HepG2 (cell line): ENCODE results near the gene SH3BGRL2. TPM values are rescaled to one million over a fixed set of nuclear protein-coding genes. Genes with fewer than 3 reads are reported as not detected.
A peak's percentile ranks its signal among the peaks of the same experiment; 100 is the strongest.

Experiments
- E2F2 ChIP-seq: sonication (generic); formaldehyde crosslinking; IDR thresholded peaks from 2 replicates; pipeline ENCODE4 v1.4.0; 2020; ENCODE audit warnings: missing genetic modification reagents, borderline replicate concordance
- FOXP1 ChIP-seq, 2 experiments: fragments of 450-650 bp in 1 of 2; IDR thresholded peaks; 2 replicates each; pipeline ENCODE4 v1.6.1; 2017 to 2018; ENCODE audit warnings: antibody characterized with exemption in 1 of 2
- HDAC2 ChIP-seq: sonication (generic); formaldehyde crosslinking; IDR thresholded peaks from 2 replicates; pipeline ENCODE4 v1.4.0; 2020; ENCODE audit warnings: missing genetic modification reagents
- KLF16 ChIP-seq, 2 experiments: sonication (generic) in 1 of 2; formaldehyde crosslinking in 1 of 2; IDR thresholded peaks; 2 replicates each; pipeline versions ENCODE4 v1.6.1 to v1.8.0; 2016 to 2023; ENCODE audit warnings: missing genetic modification reagents in 2 of 2, missing compliant biosample characterization in 1 of 2
- KLF6 ChIP-seq: IDR thresholded peaks from 2 replicates; pipeline ENCODE4 v1.8.0; 2016; ENCODE audit warnings: missing biosample characterization, missing genetic modification reagents
- NCOA2 ChIP-seq: sonication (generic); formaldehyde crosslinking; IDR thresholded peaks from 2 replicates; pipeline ENCODE4 v1.8.0; 2022; ENCODE audit warnings: inconsistent platforms
- NFKBIZ ChIP-seq: IDR thresholded peaks from 2 replicates; pipeline ENCODE4 v1.6.1; 2018; ENCODE audit warnings: missing genetic modification reagents, missing compliant biosample characterization
- PHF20 ChIP-seq: sonication (generic); formaldehyde crosslinking; IDR thresholded peaks from 2 replicates; pipeline ENCODE4 v1.5.0; 2020; ENCODE audit warnings: mild to moderate bottlenecking, missing genetic modification reagents
- POGZ ChIP-seq: sonication (generic); formaldehyde crosslinking; IDR thresholded peaks from 2 replicates; pipeline ENCODE4 v1.4.0; 2020; ENCODE audit warnings: mild to moderate bottlenecking, missing genetic modification reagents
- PPARG ChIP-seq: conservative IDR thresholded peaks from 2 replicates; pipeline ENCODE4 v1.6.1; 2016; ENCODE audit warnings: missing biosample characterization, missing genetic modification reagents
- REL ChIP-seq: sonication (generic); formaldehyde crosslinking; conservative IDR thresholded peaks from 2 replicates; pipeline ENCODE4 v1.8.0; 2022; ENCODE audit warnings: mild to moderate bottlenecking, missing genetic modification reagents, moderate library complexity
- THAP11 ChIP-seq: IDR thresholded peaks from 2 replicates; pipeline ENCODE4 v1.6.1; 2016; ENCODE audit warnings: missing biosample characterization, missing genetic modification reagents
- YEATS2 ChIP-seq: sonication (generic); formaldehyde crosslinking; IDR thresholded peaks from 2 replicates; pipeline ENCODE4 v1.4.0; 2020; ENCODE audit warnings: missing genetic modification reagents, borderline replicate concordance
- ZNF263 ChIP-seq: sonication (generic); formaldehyde crosslinking; IDR thresholded peaks from 2 replicates; pipeline ENCODE4 v1.4.0; 2020; ENCODE audit warnings: missing genetic modification reagents
- ZNF331 ChIP-seq: sonication (generic); formaldehyde crosslinking; IDR thresholded peaks from 2 replicates; pipeline ENCODE4 v1.4.0; 2020; ENCODE audit warnings: missing genetic modification reagents
- ZNF563 ChIP-seq: sonication (generic); formaldehyde crosslinking; IDR thresholded peaks from 2 replicates; pipeline ENCODE4 v1.8.0; 2022; ENCODE audit warnings: mild to moderate bottlenecking, moderate library complexity, missing genetic modification reagents
- polyA plus RNA-seq, 8 experiments: library from polyadenylated mRNA; depleted of rRNA in 3 of 8; stranded (reverse) in 7 of 8; unstranded in 1 of 8; fragments of >200 nt; fragmentation: Illumina TruSeq in 4 of 8; extraction: Trizol in 4 of 8; gene quantifications; 2 replicates each; pipeline versions ENCODE4 v1.2.1 to v1.2.3, GENCODE V29; 2011 to 2016; ENCODE audit warnings: low read depth in 4 of 8, missing spikeins in 1 of 8, mixed read lengths in 1 of 8; ENCODE audit not compliant: insufficient read depth in 1 of 8
- total RNA-seq, 5 experiments: library from RNA; depleted of rRNA; stranded (reverse); fragments of >200 nt; fragmentation: Illumina TruSeq; extraction: Trizol; gene quantifications; 2 replicates each; pipeline ENCODE4 v1.2.3, GENCODE V29; 2016; ENCODE audit warnings: low read depth in 1 of 5
- TF ChIP-seq, protein P1 (sequence below): sonication (generic); formaldehyde crosslinking; IDR thresholded peaks from 2 replicates; pipeline ENCODE4 v1.5.0; 2020; ENCODE audit warnings: mild to moderate bottlenecking, missing genetic modification reagents, moderate library complexity
- TF ChIP-seq, protein P2 (sequence below): sonication (generic); formaldehyde crosslinking; IDR thresholded peaks from 2 replicates; pipeline ENCODE4 v1.4.0; 2020; ENCODE audit warnings: missing genetic modification reagents
- TF ChIP-seq, protein P3 (sequence below): sonication (generic); formaldehyde crosslinking; IDR thresholded peaks from 2 replicates; pipeline ENCODE4 v1.5.1; 2020; ENCODE audit warnings: mild to moderate bottlenecking, missing genetic modification reagents, moderate library complexity
- TF ChIP-seq, protein P4 (sequence below): sonication (generic); formaldehyde crosslinking; IDR thresholded peaks from 2 replicates; pipeline ENCODE4 v1.4.0; 2020; ENCODE audit warnings: missing genetic modification reagents, borderline replicate concordance

The SH3BGRL2 gene
- total and polyA plus RNA-seq, 2 of the 13 experiments (the other 11 are each of a cell fraction or from before 2014, with no cell fraction given) = 10.9 to 28.8 TPM

GRCh38 chr6:79672631-79673111, 41.5 kb downstream of the SH3BGRL2 start (continued):
- TF ChIP-seq, protein P1, sequence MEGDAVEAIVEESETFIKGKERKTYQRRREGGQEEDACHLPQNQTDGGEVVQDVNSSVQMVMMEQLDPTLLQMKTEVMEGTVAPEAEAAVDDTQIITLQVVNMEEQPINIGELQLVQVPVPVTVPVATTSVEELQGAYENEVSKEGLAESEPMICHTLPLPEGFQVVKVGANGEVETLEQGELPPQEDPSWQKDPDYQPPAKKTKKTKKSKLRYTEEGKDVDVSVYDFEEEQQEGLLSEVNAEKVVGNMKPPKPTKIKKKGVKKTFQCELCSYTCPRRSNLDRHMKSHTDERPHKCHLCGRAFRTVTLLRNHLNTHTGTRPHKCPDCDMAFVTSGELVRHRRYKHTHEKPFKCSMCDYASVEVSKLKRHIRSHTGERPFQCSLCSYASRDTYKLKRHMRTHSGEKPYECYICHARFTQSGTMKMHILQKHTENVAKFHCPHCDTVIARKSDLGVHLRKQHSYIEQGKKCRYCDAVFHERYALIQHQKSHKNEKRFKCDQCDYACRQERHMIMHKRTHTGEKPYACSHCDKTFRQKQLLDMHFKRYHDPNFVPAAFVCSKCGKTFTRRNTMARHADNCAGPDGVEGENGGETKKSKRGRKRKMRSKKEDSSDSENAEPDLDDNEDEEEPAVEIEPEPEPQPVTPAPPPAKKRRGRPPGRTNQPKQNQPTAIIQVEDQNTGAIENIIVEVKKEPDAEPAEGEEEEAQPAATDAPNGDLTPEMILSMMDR (CRISPR knock-in tag) = peak; percentile 71
- TF ChIP-seq ZNF263 = no peak
- TF ChIP-seq REL (CRISPR knock-in tag) = no peak
- TF ChIP-seq E2F2 (CRISPR knock-in tag) = no peak
- peak; percentile 25; the same call in 1 of the 2 replicates for TF ChIP-seq YEATS2 (CRISPR knock-in tag)
- TF ChIP-seq NFKBIZ (CRISPR knock-in tag) = 0 out of 2 replicates have a peak, but pooled peaks have one; percentile 30
- TF ChIP-seq, protein P2, sequence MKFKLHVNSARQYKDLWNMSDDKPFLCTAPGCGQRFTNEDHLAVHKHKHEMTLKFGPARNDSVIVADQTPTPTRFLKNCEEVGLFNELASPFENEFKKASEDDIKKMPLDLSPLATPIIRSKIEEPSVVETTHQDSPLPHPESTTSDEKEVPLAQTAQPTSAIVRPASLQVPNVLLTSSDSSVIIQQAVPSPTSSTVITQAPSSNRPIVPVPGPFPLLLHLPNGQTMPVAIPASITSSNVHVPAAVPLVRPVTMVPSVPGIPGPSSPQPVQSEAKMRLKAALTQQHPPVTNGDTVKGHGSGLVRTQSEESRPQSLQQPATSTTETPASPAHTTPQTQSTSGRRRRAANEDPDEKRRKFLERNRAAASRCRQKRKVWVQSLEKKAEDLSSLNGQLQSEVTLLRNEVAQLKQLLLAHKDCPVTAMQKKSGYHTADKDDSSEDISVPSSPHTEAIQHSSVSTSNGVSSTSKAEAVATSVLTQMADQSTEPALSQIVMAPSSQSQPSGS (CRISPR knock-in tag) = 0 out of 2 replicates have a peak, but pooled peaks have one; percentile 43
- TF ChIP-seq, protein P3, sequence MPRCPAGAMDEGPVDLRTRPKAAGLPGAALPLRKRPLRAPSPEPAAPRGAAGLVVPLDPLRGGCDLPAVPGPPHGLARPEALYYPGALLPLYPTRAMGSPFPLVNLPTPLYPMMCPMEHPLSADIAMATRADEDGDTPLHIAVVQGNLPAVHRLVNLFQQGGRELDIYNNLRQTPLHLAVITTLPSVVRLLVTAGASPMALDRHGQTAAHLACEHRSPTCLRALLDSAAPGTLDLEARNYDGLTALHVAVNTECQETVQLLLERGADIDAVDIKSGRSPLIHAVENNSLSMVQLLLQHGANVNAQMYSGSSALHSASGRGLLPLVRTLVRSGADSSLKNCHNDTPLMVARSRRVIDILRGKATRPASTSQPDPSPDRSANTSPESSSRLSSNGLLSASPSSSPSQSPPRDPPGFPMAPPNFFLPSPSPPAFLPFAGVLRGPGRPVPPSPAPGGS (CRISPR knock-in tag) = no peak
- TF ChIP-seq ZNF331 (CRISPR knock-in tag) = 0 out of 2 replicates have a peak, but pooled peaks have one; percentile 34
- peak; percentile 51; the same call in 1 of the 2 replicates for TF ChIP-seq PPARG (CRISPR knock-in tag)
- no peak for TF ChIP-seq ZNF563 (CRISPR knock-in tag)
- peak; percentile 63 for TF ChIP-seq NCOA2 (CRISPR knock-in tag)
- peak; percentile 49 for TF ChIP-seq POGZ
- no peak for TF ChIP-seq FOXP1 (IDR thresholded peaks at IDR 0.05)
- peak; percentile 64; the same call in 1 of the 2 replicates for TF ChIP-seq FOXP1 (CRISPR knock-in tag; IDR thresholded peaks at IDR 0.05)
- peak; percentile 43; the same call in 1 of the 2 replicates for TF ChIP-seq THAP11 (CRISPR knock-in tag)
- peak in 1 of 2 experiments; percentile 52; a peak in 1 of 4 replicates for TF ChIP-seq KLF16 (CRISPR knock-in tag; IDR thresholded peaks at IDR 0.05)
- TF ChIP-seq, protein P4, sequence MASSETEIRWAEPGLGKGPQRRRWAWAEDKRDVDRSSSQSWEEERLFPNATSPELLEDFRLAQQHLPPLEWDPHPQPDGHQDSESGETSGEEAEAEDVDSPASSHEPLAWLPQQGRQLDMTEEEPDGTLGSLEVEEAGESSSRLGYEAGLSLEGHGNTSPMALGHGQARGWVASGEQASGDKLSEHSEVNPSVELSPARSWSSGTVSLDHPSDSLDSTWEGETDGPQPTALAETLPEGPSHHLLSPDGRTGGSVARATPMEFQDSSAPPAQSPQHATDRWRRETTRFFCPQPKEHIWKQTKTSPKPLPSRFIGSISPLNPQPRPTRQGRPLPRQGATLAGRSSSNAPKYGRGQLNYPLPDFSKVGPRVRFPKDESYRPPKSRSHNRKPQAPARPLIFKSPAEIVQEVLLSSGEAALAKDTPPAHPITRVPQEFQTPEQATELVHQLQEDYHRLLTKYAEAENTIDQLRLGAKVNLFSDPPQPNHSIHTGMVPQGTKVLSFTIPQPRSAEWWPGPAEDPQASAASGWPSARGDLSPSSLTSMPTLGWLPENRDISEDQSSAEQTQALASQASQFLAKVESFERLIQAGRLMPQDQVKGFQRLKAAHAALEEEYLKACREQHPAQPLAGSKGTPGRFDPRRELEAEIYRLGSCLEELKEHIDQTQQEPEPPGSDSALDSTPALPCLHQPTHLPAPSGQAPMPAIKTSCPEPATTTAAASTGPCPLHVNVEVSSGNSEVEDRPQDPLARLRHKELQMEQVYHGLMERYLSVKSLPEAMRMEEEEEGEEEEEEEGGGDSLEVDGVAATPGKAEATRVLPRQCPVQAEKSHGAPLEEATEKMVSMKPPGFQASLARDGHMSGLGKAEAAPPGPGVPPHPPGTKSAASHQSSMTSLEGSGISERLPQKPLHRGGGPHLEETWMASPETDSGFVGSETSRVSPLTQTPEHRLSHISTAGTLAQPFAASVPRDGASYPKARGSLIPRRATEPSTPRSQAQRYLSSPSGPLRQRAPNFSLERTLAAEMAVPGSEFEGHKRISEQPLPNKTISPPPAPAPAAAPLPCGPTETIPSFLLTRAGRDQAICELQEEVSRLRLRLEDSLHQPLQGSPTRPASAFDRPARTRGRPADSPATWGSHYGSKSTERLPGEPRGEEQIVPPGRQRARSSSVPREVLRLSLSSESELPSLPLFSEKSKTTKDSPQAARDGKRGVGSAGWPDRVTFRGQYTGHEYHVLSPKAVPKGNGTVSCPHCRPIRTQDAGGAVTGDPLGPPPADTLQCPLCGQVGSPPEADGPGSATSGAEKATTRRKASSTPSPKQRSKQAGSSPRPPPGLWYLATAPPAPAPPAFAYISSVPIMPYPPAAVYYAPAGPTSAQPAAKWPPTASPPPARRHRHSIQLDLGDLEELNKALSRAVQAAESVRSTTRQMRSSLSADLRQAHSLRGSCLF = no peak
- TF ChIP-seq KLF6 (CRISPR knock-in tag) = no peak
- peak; percentile 58; the same call in 1 of the 2 replicates for TF ChIP-seq HDAC2 (CRISPR knock-in tag)
- no peak for TF ChIP-seq PHF20
